Fibroblast of the aortic adventitia (primary cell): Measurements from ENCODE around the gene CTNNA3. TPM values are rescaled to one million over a fixed set of nuclear protein-coding genes. Genes with fewer than 3 reads are reported as not detected.

Source experiments
- DNase-seq: peaks from one replicate; pipeline ENCODE4 v3.0.0-alpha.2; 2010; ENCODE audit warnings: low read depth
- H3K4me3 ChIP-seq: 2 replicates; pipeline ENCODE4 v1.5.1; 2011; ENCODE audit warnings: low read depth, mild to moderate bottlenecking, control low read depth, low read length, moderate library complexity
- total RNA-seq: library from RNA; depleted of rRNA; stranded (reverse); fragments of >200 nt; gene quantifications from 2 replicates; pipeline ENCODE4 v1.2.3, GENCODE V29; 2012; ENCODE audit warnings: low replicate concordance
- TF ChIP-seq, protein P1 (sequence below): IDR thresholded peaks from 2 replicates; pipeline ENCODE4 v1.5.1; 2011; ENCODE audit warnings: mild to moderate bottlenecking, low read length, control low read depth, inconsistent platforms; ENCODE audit not compliant: insufficient read depth

The CTNNA3 gene
- total RNA-seq, 1 donor, result not detected

DNA sequence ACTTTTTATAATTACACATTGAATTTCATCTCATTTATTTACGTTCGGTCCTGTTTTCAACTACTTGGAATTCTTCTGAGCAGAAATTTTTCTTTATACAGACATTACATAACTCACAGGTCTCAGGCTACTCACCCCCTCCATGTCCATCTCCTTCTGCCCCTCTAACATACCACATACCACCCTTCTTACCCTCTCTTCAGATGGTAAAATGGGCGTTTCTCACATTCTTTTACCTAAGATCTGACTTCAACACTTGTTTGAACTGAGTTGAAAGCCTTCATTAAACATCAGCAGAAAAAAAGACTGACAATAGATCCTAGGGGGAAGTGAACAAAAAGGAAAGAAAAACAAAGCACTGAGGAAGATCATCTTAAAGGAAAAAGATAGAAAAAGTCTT, 309.7 kb downstream of the CTNNA3 start:
- TF ChIP-seq, protein P1, sequence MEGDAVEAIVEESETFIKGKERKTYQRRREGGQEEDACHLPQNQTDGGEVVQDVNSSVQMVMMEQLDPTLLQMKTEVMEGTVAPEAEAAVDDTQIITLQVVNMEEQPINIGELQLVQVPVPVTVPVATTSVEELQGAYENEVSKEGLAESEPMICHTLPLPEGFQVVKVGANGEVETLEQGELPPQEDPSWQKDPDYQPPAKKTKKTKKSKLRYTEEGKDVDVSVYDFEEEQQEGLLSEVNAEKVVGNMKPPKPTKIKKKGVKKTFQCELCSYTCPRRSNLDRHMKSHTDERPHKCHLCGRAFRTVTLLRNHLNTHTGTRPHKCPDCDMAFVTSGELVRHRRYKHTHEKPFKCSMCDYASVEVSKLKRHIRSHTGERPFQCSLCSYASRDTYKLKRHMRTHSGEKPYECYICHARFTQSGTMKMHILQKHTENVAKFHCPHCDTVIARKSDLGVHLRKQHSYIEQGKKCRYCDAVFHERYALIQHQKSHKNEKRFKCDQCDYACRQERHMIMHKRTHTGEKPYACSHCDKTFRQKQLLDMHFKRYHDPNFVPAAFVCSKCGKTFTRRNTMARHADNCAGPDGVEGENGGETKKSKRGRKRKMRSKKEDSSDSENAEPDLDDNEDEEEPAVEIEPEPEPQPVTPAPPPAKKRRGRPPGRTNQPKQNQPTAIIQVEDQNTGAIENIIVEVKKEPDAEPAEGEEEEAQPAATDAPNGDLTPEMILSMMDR, result no peak
- DNase-seq, result no peak
- no peak overlapping the region for H3K4me3 ChIP-seq

DNA sequence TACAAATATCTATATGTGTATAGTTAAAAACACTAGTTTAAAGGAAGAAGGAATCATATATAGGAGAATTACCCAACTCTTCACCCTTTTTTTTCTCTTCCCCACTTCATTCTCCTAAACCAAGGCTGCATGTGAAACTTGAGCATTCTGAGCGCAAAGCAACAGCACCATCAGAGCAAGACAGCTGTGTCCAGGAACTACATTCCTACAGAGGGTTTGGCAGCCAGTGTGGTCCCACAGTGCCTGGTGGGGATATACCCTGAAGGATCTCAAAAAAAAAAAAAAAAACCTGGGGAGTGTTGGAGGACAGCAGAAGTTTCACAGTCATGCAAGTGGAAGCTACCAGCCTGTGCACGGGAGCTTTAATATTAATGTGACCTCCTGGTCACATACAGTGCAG, 310.4 kb downstream of the CTNNA3 start:
- TF ChIP-seq, protein P1, result no peak
- no peak for DNase-seq

DNA sequence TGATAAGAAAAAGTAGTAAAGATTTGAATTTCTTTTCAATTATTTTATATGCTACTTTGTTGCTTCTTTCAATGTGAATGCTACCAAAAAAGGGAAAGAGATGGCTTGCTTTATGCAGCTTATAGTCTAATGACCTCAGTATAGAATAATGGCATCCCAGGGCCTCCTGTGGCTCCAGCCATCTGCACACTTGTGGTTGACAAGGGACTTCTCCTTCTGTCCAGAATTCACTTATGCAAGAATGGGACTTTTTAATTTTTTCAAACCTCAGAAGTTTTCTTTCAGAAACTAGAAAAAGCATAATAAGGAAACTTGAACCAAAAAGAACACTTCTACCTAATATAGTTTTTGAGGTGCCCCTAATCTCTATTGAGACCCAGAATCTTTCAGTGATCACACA, 310.9 kb downstream of the CTNNA3 start:
- TF ChIP-seq, protein P1, result no peak
- no peak for DNase-seq
- no peak overlapping the region for H3K4me3 ChIP-seq

More for the DNA sequence above, 310.4 kb downstream of the CTNNA3 start:
- H3K4me3 ChIP-seq, result no peak overlapping the region

DNA sequence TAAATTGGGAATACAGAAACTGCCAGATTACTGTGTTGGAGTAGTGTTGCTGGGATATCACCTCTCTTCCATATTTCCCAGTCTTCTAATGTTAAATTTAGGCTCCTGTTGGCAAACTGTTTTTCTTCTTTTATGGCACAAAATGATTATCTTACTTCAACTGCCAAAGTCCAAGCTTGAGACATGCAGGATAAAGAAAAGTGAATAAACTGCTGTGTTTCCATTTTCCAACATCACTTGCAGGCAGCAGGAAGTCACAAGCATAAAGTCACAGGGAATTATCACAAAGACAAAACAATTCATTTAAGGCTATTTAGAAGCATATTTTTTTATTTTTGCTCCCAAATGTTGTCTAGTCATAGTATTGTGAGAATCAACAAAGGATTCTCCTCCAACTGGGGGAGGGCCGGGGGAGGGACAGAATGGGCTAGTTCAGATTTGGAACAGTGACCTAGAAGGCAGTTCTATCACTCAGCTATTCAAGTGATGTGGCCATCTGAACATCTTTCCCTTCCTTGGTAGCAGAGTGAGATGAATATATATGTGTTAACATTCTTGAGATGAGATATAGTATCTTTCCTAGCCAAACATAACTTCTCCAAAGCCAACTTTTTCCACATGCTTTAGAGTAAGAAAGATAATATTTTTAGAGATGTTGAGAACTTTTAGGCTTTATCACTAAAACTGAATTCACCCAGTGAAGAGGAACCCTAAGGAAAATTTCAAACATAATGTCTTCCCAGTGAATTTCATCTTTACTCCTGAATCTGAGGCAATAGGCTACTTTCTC, 364.7 kb downstream of the CTNNA3 start:
- no peak for DNase-seq
- TF ChIP-seq, protein P1, result no peak
- no peak overlapping the region for H3K4me3 ChIP-seq

DNA sequence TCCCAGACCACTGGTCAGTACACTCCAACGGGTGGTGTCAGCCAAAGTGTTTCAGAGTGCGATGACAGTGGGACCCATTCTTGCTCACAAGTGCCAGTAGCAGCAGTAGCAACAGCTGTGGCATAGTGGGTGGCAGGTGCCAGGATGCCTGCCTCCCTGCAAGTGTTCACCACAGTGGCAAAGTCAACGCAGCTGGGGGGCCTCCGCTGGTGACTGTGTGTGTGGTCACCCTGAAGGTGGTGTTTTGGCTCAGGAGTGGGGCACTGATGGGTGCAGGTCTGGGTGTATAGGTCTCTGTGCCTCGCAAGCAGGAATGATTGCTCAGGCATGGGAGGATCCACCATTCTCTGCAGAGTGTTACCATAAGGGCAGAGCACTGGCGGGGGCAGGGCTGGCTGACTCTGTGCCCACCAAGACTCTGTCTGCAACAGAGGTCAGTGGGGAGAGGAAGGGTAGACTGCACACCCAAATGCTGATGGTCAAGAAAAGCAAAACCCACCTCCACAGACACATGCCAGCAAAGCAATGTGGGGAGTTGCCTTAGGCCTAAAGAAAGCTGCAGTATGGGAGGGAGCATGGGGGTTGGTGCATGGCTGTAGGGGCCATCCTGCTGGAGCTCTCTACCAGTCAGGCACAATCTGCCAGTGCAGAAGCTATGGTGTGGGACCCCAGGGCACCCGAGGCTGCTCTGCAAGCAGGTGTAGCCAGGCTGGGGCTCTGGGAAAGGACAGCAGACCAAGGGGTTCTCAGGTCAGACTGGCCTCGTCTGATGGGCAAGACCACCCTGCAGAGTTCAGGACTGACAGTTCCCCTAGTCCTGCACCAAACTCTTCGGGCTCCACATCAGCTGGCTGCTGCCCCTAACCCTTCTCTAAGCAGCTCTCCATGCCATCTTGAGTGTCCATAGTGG, 368.1 kb downstream of the CTNNA3 start:
- H3K4me3 ChIP-seq, result no peak overlapping the region
- no peak for DNase-seq
- TF ChIP-seq, protein P1, result no peak

DNA sequence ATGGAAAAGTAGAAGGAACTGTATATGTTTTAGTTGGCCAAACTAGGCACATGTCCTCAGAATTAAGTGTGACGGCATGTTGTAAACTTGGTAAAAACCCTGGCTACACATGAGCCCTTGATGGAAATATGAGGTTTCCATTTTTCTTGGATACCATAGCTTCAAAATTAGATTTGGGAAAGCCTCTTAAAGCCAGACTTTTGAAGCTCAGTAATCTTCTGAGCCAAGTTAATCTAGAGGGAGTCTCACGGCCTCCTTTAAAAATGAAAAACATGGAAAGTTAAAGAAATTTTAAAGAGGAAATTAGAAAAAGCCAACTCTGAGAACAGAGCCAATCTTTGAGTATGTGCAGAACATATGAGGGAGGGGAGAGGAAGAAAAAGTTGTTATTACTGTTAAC, 376.0 kb downstream of the CTNNA3 start:
- TF ChIP-seq, protein P1, result no peak

More for the DNA sequence above, 376.0 kb downstream of the CTNNA3 start:
- no peak overlapping the region for H3K4me3 ChIP-seq
- DNase-seq, result no peak
